ENCODE data around the gene TPST2.

The TPST2 gene

DNA sequence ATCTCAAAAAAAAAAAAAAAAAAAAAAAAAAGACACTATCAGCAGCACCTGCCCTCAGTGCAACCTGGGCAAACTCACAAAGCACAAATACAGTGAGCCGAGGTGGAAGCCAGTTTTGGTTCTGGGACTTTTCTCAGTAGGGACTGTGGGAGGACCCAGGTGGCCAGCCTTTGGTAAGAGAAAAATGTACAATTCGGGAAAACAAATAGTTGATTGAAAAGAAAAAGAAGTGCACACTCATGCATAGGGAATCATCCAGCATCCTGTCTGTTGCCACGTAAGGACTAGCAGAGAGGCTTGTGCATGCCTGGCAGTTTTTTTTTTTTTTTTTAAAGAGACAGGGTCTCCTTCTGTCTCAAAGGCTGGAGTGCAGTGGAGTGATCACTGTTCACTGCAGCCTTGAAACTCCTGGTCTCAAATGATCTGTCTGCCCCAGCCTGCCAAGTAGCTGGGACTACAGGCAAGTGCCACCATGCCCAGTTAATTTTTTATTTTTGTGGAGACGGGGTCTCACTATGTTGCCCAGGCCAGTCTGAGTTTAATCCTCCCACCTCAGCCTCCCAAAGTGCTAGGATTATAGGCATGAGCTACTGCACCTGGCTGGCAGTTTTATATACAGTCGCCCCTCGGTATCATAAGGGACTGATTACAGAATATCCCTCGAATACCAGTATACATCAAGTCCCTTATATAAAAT, 36.7 kb downstream of the TPST2 start:
- peak; percentile 75 for DNase-seq (ENCODE audit: low read depth)

- no peak for DNase-seq (ENCODE audit: low read depth)
Observed at GRCh38 chr22:26552466-26552865, 37.5 kb downstream of the TPST2 start.

DNA sequence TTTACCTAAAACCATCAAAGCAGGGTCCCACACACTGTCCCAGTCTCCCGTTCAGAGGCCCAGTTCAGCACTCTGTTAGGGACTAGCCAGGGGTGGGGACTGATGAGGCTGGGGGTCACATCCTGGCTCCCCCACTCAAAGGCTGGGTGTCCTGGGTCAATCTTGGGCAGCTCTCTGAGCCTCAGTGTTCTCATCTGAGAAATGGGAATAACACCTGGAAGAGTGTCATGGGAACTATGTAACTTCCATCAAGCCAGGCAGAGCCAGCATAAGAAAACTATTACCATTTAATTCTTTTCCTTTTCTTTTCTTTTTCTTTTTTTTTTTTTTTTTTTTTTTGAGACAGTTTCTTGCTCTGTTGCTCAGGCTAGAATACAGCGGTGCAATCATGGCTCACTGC, 38.4 kb downstream of the TPST2 start:
- no peak for DNase-seq (ENCODE audit: low read depth)

GRCh38 chr22:26550498-26551033, 39.4 kb downstream of the TPST2 start:
- DNase-seq (ENCODE audit: low read depth), result peak; percentile 63

DNA sequence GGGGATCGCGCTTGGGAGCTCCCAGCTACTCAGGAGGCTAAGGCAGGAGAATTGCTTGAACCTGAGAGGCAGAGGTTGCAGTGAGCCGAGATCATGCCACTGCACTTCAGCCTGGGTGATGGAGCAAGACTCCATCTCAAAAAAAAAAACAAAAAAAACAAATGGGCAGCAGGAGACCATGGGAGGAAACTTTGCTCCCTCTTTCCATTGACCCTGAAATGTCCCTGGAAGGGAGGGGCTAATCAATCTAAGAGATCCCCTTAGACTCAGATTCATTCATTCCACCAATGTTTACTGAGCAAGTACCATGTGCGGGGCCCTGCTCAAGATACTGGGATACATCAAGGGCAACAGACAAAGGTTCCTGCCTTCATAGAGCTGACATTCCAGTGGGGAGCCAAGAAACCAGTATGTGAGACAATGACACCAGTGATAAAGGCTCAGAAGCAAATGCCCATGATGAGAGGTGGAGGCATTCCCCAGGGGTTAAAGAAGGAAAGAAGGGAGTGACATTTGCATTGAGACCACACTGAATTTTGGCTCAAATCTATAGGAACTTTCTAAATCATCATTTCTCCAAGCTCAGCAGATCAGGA, 39.9 kb downstream of the TPST2 start:
- no peak for DNase-seq (ENCODE audit: low read depth)

DNA sequence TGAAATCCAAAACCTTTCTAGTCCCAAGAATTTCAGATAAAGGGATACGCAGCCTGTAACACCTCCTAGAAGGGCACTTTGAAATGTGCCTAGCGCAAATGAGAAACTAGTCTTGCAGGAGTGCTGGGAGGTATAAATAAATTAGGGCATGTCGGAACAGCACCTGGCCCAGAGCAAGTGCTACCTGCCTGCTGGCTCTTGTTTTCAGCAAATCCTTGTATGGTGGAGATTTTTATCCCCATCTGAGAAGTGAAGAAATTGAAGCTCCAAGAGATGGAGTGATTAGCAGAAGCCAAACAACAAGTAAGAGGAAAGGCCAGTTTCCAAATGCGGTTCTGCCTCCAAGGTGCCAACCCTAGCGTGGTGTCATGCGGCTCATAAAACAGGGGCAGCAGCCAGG, 40.9 kb downstream of the TPST2 start:
- no peak for DNase-seq (ENCODE audit: low read depth)

GRCh38 chr22:26548303-26548702, 41.6 kb downstream of the TPST2 start:
- DNase-seq (ENCODE audit: low read depth), result no peak

- DNase-seq (ENCODE audit: low read depth), result no peak
Observed at GRCh38 chr22:26547837-26548236, 42.1 kb downstream of the TPST2 start.

DNA sequence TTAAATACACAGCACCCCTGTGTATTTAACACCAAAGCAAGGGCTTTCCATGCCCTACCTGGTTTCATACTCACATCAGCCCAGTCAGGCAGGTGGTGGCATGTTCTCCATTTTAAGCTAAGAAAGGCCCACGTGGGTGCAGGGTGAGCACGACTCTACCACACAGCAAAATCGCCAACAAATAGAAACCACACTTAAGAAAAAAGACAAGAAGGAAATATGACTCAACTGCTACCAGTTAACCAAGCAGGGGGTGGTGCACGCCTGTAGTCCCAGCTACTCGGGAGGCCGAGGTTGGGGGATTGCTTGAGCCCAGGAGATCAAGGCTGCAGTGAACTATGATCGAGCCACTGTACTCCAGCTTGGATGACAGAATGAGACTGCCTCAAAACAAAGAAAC, 42.5 kb downstream of the TPST2 start:
- DNase-seq (ENCODE audit: low read depth), result no peak

DNA sequence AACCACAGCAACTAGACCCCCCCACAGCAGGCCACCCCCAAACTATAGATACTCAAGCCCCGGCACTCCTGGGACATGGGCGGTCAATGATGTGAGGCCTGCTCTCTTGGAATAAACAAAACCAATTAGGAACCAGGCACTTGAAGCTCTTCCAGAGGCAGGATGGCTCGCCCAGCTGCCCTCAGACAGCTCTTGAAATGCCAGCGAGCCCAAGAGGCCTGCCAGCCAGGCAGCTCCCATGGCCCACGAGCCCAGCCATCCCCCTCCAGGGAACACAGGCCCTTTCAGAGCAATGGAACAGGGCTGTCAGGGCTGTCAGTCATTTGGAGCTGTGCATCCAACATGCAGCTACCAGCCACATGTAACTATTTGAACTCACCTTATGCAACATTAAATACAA, 43.6 kb downstream of the TPST2 start:
- DNase-seq (ENCODE audit: low read depth), result no peak

DNA sequence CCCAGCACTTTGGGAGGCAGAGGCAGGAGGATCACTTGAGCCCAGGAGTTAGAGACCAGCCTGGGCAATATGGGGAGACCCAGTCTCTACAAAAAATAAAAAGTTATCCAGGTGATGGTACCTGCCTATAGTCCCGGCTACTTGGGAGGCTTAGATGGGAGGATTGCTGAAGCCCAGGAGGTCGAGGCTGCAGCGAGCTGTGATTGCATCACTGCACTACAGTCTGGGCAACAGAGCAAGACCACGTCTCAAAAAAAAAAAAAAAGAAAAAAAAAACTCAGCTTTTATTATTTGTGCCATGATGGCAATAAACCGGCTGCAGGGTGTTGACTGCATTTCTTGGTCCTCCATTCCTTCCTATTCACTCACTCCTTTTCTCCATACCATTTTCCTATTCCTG, 44.1 kb downstream of the TPST2 start:
- no peak for DNase-seq (ENCODE audit: low read depth)

- no peak for DNase-seq (ENCODE audit: low read depth)
Observed at GRCh38 chr22:26545385-26545784, 44.5 kb downstream of the TPST2 start.

DNA sequence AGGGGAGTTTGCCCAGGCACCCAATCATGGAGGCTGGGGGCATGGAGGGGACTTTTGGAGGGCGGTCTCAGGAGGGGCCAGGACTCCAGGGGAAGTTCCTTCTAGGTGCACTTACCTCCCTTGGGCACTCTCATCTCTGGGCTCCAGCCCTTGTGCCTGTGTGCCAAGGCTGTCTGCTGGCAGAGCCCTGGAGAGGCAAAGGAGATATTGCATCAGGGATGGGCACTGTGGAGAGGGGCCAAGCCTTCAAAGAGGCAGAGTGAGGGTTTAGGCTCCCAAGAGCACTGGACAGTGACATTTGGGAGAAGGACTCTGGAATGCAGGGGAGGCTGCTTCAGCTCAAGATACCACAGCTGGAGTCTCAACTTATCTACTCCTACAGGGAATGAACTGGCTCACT, 45.4 kb downstream of the TPST2 start:
- DNase-seq (ENCODE audit: low read depth), result no peak

DNA sequence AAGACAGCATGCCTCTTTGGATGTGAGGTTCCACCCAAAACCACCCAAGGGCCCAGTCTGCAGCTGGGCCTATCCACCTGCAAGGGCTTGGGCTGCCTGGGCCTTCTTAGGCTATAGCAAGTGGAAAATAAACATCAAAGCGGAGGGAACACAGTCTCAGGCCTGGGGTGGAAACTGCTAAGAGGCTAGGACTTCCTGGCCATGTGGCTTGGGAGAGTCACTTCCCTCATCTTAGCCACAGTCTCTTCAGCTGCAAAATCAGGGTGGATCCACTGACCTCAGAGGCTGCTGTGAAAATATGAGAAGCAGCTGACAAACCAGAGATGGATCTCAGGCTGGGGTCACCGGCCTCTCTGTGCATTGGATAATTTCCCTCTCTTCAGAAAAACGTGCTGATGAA, 47.1 kb downstream of the TPST2 start:
- no peak for DNase-seq (ENCODE audit: low read depth)

DNA sequence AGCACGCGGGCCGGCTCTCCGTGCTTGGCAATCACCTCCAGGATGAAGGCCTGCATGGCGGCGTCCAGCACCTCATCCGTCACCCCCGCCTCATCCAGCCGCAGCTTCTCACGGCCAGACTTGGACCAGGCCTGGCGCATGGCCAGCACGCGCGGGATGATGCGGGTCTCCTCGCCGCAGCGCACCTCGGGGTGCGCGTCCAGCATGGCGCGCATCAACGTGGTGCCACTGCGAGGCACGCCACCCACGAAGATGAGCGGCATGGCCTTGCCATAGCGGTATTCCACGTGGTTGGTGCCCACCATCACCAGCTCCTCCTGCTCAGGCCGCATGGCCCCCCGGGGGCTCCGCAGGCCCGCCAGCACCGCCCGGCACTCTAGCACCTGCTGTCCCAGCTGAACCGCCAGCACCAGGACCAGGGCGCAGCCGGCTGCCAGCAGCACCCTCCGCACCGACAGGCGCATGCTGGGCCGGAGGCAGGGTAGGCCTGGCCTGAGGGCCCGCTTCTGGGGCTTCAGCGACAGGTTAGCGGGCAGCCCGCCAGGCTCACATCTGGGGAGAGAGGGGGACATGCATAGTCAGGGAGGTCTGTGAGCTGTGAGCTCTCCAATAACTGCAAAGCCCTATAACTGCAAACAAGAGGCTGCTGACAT, 48.6 kb downstream of the TPST2 start:
- DNase-seq (ENCODE audit: low read depth), result no peak

DNA sequence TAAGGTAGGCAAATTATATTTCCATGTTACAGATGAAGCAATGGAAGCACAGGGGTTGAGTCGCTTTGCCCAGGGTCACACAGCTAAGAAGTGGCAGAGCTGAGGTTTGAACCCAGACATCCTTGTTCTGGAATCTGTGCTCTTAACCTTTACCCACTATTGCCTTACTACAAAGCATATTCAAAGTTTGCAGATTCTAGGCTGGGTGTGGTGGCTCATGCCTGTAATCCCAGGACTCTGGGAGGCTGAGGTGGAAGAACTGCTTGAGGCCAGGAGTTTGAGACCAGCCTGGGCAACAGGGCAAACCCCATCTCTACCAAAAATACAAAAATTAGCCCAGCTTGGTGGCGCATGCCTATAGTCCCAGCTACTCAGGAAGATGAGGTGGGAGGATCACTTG, 49.8 kb downstream of the TPST2 start:
- DNase-seq (ENCODE audit: low read depth), result no peak

DNA sequence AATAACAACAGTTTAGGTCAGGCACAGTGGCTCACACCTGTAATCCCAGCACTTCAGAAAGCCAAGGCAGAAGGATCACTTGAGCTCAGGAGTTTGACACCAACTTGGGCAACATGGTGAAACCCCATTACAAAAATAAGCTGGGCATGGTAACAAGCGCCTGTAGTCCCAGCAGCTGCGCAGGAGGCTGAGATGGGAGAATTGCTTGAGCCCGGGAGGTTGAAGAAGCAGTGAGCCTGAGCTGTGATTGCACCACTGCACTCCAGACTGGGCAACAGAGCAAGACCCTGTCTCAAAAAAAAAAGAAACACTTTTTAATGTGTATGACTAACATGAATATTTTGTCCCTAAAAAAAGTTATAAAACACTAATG, 53.2 kb downstream of the TPST2 start:
- no peak for DNase-seq (ENCODE audit: low read depth)

GRCh38 chr22:26536056-26536761, 53.7 kb downstream of the TPST2 start:
- DNase-seq (ENCODE audit: low read depth), result no peak

DNA sequence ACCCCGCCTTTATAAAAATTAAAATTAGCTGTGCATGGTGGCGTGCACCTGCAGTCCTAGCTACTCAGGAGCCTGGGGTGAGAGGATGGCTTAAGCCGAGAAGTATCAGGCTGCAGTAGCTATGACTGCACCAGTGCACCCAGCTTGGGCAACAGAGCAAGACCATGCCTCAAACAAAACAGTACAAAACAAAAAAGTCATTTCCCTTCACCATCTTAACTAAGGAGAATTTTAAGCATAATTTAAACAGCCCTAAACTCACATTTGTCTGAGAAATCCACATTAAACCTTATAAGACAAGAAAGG, 54.4 kb downstream of the TPST2 start:
- no peak for DNase-seq (ENCODE audit: low read depth)

DNA sequence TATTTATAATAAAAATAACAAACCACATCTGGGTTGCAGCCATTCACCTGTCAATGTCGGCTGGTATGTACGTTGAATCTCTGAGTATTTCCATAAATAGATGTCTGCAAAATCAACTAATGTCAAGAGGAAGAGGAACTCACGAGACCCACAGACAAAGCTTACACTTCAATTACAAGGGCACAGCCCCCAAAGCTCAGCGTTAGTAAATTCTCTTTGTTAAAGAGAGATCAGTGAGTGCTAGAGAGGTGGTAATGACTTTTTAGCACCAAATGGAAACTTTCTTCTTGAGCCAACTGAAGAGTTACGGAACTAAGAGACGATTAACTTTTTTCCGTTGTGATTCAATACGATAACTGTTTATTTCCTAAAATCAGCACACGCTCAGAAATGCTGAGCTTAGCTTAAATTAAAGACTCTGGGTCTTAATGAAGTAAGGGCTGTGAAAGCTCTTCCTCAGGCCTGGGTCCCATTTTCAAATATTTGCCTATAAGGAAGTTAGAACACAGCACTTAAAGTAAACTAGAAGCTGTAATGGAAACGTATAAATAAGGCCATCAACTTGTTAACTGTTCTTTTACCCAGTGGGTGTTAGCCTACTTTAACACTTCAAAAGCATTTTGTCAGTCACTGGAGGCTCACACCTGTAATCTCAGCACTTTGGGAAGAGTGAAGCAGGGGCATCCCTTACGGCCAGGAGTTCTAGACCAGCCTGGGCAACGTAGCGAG, 54.9 kb downstream of the TPST2 start:
- DNase-seq (ENCODE audit: low read depth), result no peak

DNA sequence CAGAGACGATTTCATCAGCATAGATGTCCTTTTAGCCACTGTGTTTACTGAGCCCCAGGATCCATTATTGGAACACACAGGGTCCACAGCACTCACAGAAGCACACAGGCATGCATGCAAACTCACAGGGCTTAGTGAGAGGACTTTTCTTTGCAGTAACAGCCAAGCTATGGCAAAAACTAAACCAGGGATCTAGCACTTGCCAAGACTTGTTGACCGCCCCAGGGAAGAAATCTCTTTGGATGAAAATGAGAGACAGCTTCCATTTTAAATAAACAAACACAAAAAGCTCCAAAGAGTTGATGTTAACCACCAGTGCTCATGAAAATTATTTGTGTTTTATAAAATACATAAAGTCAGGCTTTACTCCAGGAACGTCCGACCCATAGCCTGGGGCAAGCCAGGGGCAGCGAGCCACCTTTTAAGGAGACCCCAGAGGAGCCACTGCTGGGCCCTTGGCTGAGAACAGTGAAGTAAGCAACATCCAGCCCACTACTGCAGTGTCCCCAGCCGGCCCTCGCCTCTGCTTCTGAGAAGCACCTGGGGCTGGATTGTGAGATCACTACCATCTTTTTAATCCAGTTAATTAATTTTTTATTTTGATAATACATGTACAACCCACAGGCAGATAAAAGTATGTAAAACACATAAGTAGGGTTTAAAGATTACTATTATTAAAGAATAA, 55.6 kb downstream of the TPST2 start:
- no peak for DNase-seq (ENCODE audit: low read depth)

DNA sequence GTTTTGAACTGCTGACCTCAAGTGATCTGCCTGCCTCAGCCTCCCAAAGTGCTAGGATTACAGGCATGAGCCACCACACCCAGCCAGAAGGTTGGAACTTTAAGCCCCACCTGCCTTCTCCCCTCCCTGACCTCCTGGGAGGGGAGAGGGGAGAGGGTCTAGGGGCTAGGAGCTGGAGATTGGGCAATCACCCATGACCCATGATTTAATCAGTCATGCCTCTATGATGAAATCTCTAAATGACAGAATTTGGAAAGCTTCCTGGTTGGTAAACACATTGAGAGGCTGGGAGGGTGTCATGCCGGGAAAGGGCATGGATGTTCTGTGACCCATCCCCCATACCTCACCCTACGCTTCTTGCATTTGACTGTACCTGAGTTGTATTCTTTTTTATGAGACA, 60.6 kb downstream of the TPST2 start:
- DNase-seq (ENCODE audit: low read depth), result no peak
